ENCODE results near the gene SPIC. TPM values are rescaled to one million over a fixed set of nuclear protein-coding genes. Genes with fewer than 3 reads are reported as not detected.
"Not testable (repeated sequence)": the region's sequence is repeated elsewhere in the genome, so short reads cannot be mapped to it uniquely, and the experiment has no call there.

Gene SPIC
- total RNA-seq, 1 donor from 2014 or later, result not detected

- Histone ChIP-seq H3K4me3 (ENCODE audit: low read depth, low read length) (no peak overlapping the region), H3K27me3 (ENCODE audit: control insufficient read depth, insufficient read depth, low read length) (no peaks in the 10 kb centered on the region), H3K36me3 (ENCODE audit: control insufficient read depth, insufficient read depth, low read length) (no peaks in the 10 kb centered on the region)
- FAIRE-seq (no peak), DNase-seq (ENCODE audit: low read depth) (no peak)
- no peak for TF ChIP-seq CTCF (IDR thresholded peaks at IDR 0.05; ENCODE audit: insufficient read depth, low read length, severe bottlenecking)
Observed at GRCh38 chr12:101455685-101456084, 19.5 kb upstream of the SPIC start.

DNA sequence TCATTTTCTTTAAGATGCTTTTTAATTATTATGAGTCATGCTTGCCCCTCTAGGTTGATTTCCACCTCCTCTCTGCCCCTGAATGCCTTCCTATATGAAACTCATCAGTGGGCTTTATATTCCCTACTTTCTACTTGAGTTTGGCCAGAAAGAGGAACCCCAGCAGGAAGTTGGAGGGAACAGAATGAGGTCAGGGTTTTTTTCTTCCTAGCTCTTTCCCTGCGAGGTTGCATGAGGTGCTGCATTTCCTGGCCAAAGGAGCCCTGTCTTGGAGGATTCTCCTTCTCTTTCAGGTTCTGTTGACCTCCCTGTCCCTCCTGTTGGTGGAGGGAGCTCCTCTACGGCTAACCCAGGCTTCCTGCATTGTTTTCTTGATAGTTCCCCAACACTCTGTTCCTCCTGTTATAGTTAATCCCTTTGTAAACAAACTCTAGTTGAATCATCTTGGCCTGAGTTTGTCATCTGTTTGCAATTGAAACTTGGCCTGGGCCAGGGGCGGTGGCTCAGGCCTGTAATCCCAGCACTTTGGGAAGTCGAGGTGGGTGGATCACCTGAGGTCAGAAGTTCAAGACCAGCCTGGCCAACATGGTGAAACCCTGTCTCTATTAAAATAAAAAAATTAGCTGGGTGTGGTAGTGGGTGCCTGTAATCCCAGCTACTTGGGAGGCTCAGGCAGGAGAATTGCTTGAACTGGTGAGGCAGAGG lies 15.3 kb upstream of the SPIC start:
- DNase-seq (ENCODE audit: low read depth), result peak; percentile 85
- no peaks in the 10 kb centered on the region for H3K36me3 ChIP-seq (ENCODE audit: control insufficient read depth, insufficient read depth, low read length)
- no peak for TF ChIP-seq CTCF (IDR thresholded peaks at IDR 0.05; ENCODE audit: insufficient read depth, low read length, severe bottlenecking)
- no peak for FAIRE-seq
- no peak overlapping the region for H3K4me3 ChIP-seq (ENCODE audit: low read depth, low read length)
- no peaks in the 10 kb centered on the region for H3K27me3 ChIP-seq (ENCODE audit: control insufficient read depth, insufficient read depth, low read length)

DNA sequence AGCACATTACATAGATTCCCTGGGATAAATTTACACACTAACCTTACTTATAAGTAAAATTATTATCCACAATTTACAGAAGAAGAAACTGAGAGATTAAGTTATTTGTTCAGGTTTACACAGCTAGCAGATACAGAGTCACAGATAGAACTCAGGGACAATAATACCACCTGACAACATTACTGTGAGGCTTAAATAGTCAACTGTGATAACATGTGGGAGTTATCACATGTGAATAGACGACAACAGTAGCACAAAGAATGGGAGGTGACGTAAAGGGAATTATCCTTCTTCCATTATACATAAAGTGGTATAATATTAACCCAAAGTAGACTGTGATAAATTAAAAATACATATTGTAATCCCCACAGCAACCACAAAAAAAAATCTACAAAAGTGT lies 6.2 kb upstream of the SPIC start:
- FAIRE-seq, result no peak

DNA sequence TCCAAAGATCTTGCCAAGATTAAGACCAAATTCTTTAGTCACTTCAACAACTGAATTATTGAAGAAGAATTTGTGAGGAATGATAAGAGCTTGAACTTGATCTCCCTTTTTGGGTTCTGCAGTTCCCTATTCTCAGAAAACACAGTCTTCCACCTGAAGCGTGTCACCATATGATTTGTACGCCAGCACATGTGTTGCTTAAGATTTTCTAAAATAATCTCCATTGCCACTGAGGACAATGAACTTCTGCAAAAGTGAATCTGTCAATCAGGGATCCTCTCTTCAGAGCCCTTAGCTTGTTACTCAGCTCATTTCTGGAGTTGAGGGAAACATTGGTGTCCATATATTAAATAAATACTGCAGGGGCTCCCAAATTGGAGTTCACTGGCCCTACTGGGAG lies 4.2 kb upstream of the SPIC start:
- no peak for TF ChIP-seq CTCF (IDR thresholded peaks at IDR 0.05; ENCODE audit: insufficient read depth, low read length, severe bottlenecking)
- FAIRE-seq (no peak), DNase-seq (ENCODE audit: low read depth) (no peak)
- Histone ChIP-seq H3K27me3 (ENCODE audit: control insufficient read depth, insufficient read depth, low read length) (no peaks in the 10 kb centered on the region), H3K4me3 (ENCODE audit: low read depth, low read length) (no peak overlapping the region), H3K36me3 (ENCODE audit: control insufficient read depth, insufficient read depth, low read length) (no peaks in the 10 kb centered on the region)

More for the DNA sequence above, 6.2 kb upstream of the SPIC start:
- Histone ChIP-seq H3K27me3 (ENCODE audit: control insufficient read depth, insufficient read depth, low read length) (no peaks in the 10 kb centered on the region), H3K4me3 (ENCODE audit: low read depth, low read length) (no peak overlapping the region), H3K36me3 (ENCODE audit: control insufficient read depth, insufficient read depth, low read length) (no peaks in the 10 kb centered on the region)
- no peak for TF ChIP-seq CTCF (IDR thresholded peaks at IDR 0.05; ENCODE audit: insufficient read depth, low read length, severe bottlenecking)
- no peak for DNase-seq (ENCODE audit: low read depth)

DNA sequence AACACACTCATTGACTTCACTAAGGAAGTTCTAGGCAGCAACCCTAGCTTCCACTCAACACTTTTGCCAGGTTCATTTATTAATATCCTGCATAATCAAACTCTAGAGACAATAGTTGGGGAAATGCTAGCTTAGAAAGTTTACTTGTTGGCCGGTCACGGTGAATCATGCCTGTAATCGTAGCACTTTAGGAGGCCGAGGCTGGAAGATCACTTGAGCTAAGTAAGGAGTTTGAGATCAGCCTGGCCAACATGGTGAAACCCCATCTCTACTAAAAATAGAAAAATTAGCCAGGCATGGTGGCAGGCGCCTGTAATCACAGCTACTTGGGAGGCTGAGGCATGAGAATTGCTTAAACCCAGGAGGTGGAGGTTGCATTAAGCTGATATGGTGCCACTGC lies 3.3 kb upstream of the SPIC start:
- not testable (repeated sequence) for DNase-seq (ENCODE audit: low read depth); H3K36me3 ChIP-seq (ENCODE audit: control insufficient read depth, insufficient read depth, low read length); H3K27me3 ChIP-seq (ENCODE audit: control insufficient read depth, insufficient read depth, low read length); H3K4me3 ChIP-seq (ENCODE audit: low read depth, low read length); FAIRE-seq

GRCh38 chr12:101474248-101474647 lies 888 bp upstream of the SPIC start:
- no peak for FAIRE-seq
- Histone ChIP-seq H3K36me3 (ENCODE audit: control insufficient read depth, insufficient read depth, low read length) (no peaks in the 10 kb centered on the region), H3K4me3 (ENCODE audit: low read depth, low read length) (no peak overlapping the region), H3K27me3 (ENCODE audit: control insufficient read depth, insufficient read depth, low read length) (no peaks in the 10 kb centered on the region)
- no peak for DNase-seq (ENCODE audit: low read depth)
- no peak for TF ChIP-seq CTCF (IDR thresholded peaks at IDR 0.05; ENCODE audit: insufficient read depth, low read length, severe bottlenecking)
